Tibial nerve (tissue), 3 donors: Measurements from ENCODE around the gene ANO9.

Source experiments
- POLR2A ChIP-seq, 2 donors: fragments of 450-650 bp; IDR thresholded peaks; one replicate each; pipeline ENCODE4 v1.6.1; 2017; ENCODE audit warnings: antibody characterized with exemption in 2 of 2, mild to moderate bottlenecking in 2 of 2, moderate library complexity in 2 of 2
- TF ChIP-seq, protein P1 (sequence below), 5 experiments: fragments of 200-600 bp in 3 of 5; fragments of 450-650 bp in 2 of 5; sonication (generic) in 3 of 5; IDR thresholded peaks; one replicate each; pipeline ENCODE4 v1.5.1; 2016 to 2019; ENCODE audit warnings: antibody characterized with exemption in 5 of 5, mild to moderate bottlenecking in 3 of 5, moderate library complexity in 2 of 5

DNA sequence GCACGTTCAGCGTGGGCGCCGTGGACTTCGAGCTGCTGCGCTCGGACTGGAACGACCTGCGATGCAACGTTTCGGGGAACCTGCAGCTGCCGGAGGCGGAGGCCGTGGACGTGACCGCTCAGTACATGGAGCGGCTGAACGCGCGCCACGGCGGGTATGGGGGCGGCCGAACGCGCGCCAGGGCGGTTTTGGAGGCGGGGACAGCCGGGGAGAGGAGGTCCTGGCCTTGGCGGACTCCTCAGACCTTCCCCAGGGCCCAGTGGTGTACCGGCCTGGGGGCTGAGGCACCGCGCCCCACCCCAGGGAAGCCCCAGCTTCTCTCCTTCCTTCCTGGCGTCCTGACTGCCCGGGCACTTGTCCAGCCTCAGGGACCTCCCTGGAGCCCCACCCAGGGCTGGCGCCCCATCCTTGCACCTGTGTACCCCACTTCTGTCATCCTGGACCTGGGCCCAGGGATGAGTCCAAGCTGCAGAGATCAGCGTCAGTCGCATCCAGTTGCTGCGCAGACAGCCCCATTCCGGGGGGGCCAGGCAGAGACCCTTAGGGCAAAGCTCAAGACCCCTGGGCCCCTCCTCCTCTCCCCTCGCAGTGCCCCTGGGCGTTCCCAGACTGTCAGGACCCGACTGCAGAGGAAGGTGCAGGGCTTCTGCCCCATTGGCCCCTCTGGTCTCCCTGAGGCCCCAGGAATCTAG, 64.5 kb downstream of the ANO9 start:
- TF ChIP-seq POLR2A (IDR thresholded peaks at IDR 0.05) = no peak
- TF ChIP-seq, protein P1, sequence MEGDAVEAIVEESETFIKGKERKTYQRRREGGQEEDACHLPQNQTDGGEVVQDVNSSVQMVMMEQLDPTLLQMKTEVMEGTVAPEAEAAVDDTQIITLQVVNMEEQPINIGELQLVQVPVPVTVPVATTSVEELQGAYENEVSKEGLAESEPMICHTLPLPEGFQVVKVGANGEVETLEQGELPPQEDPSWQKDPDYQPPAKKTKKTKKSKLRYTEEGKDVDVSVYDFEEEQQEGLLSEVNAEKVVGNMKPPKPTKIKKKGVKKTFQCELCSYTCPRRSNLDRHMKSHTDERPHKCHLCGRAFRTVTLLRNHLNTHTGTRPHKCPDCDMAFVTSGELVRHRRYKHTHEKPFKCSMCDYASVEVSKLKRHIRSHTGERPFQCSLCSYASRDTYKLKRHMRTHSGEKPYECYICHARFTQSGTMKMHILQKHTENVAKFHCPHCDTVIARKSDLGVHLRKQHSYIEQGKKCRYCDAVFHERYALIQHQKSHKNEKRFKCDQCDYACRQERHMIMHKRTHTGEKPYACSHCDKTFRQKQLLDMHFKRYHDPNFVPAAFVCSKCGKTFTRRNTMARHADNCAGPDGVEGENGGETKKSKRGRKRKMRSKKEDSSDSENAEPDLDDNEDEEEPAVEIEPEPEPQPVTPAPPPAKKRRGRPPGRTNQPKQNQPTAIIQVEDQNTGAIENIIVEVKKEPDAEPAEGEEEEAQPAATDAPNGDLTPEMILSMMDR (IDR thresholded peaks at IDR 0.05) = no peak
